Activated T-cell treated with anti-CD3 and anti-CD28 coated beads, Interleukin-2, amount 50 U/mL, for 72 hours (primary cell): ENCODE measurements around the gene GPR63. TPM values are rescaled to one million over a fixed set of nuclear protein-coding genes. Genes with fewer than 3 reads are reported as not detected.

Experiments used
- ATAC-seq, 2 donors: fragments of 150-1000 bp; cut with Tn5 transposase; replicated peaks in 1 of 2; 2 replicates each; pipeline ENCODE4 v1.10.0; 2021; ENCODE audit warnings: moderate library complexity in 2 of 2, mild to moderate bottlenecking in 1 of 2
- DNase-seq, 2 donors: peaks; one replicate each; pipeline ENCODE4 v3.0.0; 2021 to 2022; ENCODE audit warnings: mixed read lengths in 1 of 2
- H3K27ac Mint-ChIP-seq: one replicate; pipeline ENCODE4 v1.8.0; 2022; ENCODE audit warnings: mild to moderate bottlenecking, moderate library complexity, mixed read lengths
- H3K27me3 Mint-ChIP-seq: one replicate; pipeline ENCODE4 v1.8.0; 2022; ENCODE audit warnings: low read depth, mixed read lengths
- H3K36me3 Mint-ChIP-seq, 2 donors: one replicate each; pipeline ENCODE4 v1.8.0; 2022; ENCODE audit warnings: mixed read lengths in 2 of 2, mild to moderate bottlenecking in 1 of 2; ENCODE audit not compliant: insufficient read depth in 2 of 2
- H3K4me1 Mint-ChIP-seq: one replicate; pipeline ENCODE4 v1.8.0; 2022; ENCODE audit warnings: low read depth, mixed read lengths
- H3K4me3 Mint-ChIP-seq, 2 donors: one replicate each; pipeline ENCODE4 v1.8.0; 2022; ENCODE audit warnings: mild to moderate bottlenecking in 2 of 2, mixed read lengths in 2 of 2, moderate library complexity in 2 of 2
- H3K9me3 Mint-ChIP-seq, 2 donors: one replicate each; pipeline ENCODE4 v1.8.0; 2022; ENCODE audit warnings: mixed read lengths in 2 of 2
- total RNA-seq, 2 donors: library from RNA; stranded (reverse); gene quantifications; one replicate each; pipeline ENCODE4 v1.2.3, GENCODE V29; 2022

Gene GPR63
- total RNA-seq, 2 donors from 2014 or later: 1.5 to 1.8 TPM

DNA sequence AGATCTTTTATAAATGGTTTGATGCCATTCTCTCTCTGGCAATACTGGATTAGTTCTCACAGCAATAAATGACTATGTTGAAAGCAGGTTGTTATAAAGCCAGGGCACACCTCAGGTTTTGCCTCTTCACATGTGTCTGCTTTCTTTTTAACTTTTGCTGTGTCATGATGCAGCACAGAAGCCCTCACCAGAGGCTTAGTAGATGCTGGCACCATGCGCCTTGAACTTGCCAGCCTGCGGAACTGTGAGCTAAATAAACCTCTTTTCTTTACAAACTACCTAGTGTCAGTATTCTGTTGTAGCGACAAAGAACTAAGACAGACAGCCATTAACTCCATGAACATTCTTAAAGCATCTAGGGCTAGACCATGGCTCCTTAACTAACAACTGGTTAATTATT lies 15.3 kb upstream of the GPR63 start:
- Mint-ChIP-seq H3K27ac (no peak overlapping the region), H3K4me3 (no peak overlapping the region), H3K9me3 (no peaks in the 10 kb centered on the region), H3K4me1 (no peaks in the 10 kb centered on the region), H3K27me3 (no peaks in the 10 kb centered on the region), H3K36me3 (no peaks in the 10 kb centered on the region)
- no peak for DNase-seq
- no peak for ATAC-seq

DNA sequence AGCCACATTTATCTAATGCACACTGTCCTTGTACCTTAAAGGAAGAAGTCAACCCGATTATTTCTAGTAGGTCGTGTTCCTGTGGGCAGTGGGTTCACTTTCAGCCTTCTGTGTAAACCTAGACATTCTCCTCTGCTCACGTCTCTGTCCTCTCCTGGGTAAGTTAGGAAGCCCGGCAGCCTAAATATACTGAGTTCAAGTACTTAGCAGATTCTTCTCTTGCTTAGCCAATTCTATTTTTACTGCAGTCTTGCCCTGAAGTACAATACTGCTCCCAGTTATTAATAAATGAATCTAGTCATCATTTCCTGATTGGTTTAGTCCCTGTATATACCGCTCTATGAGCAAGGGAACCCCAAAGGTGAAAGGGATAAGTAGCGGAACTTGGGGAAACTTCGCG lies 14.6 kb upstream of the GPR63 start:
- ATAC-seq: no peak
- no peak overlapping the region for H3K4me3 Mint-ChIP-seq
- no peak for DNase-seq
- H3K9me3 Mint-ChIP-seq: peaks cover 0 to 2% of the 10 kb centered on the region in 2 donors
- no peaks in the 10 kb centered on the region for H3K4me1 Mint-ChIP-seq
- H3K27ac Mint-ChIP-seq: no peak overlapping the region
- H3K27me3 Mint-ChIP-seq: no peaks in the 10 kb centered on the region
- H3K36me3 Mint-ChIP-seq: peaks cover 0 to 3% of the 10 kb centered on the region in 2 donors

DNA sequence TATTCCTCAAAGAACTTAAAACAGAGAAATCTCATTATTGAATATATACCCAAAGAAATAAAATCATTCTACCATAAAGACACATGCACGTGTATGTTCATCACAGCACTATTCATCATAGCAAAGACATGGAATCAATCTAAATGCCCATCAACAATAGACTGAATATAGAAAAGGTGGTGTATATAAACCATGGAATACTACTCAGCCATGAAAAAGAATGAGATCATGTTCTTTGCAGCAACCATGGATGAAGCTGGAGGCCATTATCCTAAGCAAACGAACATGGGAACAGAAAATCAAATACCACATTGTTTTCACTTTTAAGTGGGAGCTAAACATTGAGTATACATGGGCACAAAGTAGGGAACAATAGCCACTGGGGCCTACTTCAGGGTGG lies 12.3 kb upstream of the GPR63 start:
- no peak for ATAC-seq
- H3K27me3 Mint-ChIP-seq: no peaks in the 10 kb centered on the region
- DNase-seq: no peak
- H3K4me3 Mint-ChIP-seq: no peak overlapping the region
- H3K36me3 Mint-ChIP-seq: peaks cover 0 to 7% of the 10 kb centered on the region in 2 donors
- H3K4me1 Mint-ChIP-seq: no peaks in the 10 kb centered on the region
- H3K9me3 Mint-ChIP-seq: peaks cover 1 to 11% of the 10 kb centered on the region in 2 donors
- no peak overlapping the region for H3K27ac Mint-ChIP-seq

DNA sequence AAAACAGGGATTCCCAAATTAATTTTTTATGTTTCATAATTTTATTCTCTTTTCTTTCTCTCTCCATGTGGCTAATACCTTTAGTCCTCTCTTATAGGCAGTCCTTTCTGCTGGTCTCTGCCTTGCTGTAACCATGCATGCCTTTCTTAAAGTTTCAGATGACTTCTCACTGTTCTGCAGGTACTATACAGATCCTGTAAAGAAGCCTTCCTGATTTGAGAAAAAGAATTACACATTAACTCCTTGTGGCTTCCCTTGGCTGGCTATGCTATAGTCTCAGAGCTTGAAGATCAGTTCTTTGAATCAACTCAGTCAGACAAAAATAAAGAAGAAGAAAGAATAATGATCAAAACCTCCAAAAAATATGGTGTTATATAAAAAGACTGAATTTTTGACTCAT lies 7.3 kb upstream of the GPR63 start:
- H3K4me3 Mint-ChIP-seq: no peak overlapping the region
- no peak for DNase-seq
- peaks cover 7% of the 10 kb centered on the region for H3K27me3 Mint-ChIP-seq
- H3K36me3 Mint-ChIP-seq: peaks cover 0 to 9% of the 10 kb centered on the region in 2 donors
- ATAC-seq: no peak
- peaks cover 1 to 14% of the 10 kb centered on the region in 2 donors for H3K9me3 Mint-ChIP-seq
- no peaks in the 10 kb centered on the region for H3K4me1 Mint-ChIP-seq
- no peak overlapping the region for H3K27ac Mint-ChIP-seq

DNA sequence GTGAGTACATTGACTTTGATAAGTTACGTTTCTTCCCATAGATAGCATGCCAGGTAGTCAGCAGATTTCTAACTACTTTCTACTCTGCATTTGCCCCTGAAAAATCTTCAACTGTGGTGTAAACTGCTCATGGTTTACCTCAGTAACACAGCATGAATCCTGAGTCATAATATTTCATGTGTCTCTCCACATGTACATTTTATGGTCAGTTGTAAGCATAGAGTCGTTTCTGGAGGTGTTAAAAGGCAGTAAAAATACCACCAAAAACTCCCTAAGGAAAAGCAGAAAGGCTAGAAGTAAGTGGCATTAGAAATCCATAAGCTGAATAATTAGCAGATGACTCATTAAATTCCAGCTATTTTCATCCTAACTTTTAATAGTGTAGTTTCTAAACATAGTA lies 4.1 kb upstream of the GPR63 start:
- Mint-ChIP-seq H3K4me1 (peaks cover 12% of the 10 kb centered on the region), H3K4me3 (no peak overlapping the region), H3K36me3 (peaks cover 0 to 5% of the 10 kb centered on the region in 2 donors), H3K9me3 (peaks cover 1 to 9% of the 10 kb centered on the region in 2 donors), H3K27ac (no peak overlapping the region), H3K27me3 (peaks cover 30% of the 10 kb centered on the region)
- ATAC-seq: no peak
- DNase-seq: no peak

DNA sequence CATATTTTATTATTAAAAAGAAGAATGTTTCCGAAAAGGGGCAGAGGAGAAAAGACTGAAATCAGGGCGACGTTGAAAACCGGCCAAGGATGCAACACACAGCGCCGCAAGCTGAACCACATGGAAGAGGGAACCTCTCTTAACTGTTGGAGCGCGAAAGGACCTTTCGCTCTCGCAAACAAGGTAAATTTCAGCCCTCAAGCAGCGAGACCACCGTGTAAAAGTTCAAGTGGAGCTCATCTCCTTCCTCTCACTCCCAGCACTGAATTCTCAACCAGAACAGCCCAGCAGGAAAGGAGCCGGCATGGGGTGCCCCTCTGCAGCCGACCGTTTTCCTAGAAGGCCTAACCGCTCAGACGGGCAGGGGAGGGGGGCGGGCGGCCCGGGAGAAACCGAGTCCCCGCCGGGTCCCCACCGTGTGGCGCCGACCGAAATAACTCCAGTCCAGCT lies 621 bp downstream of the GPR63 start:
- ATAC-seq (peak; percentile 14 to 24), DNase-seq (peak in 1 of 2 donors; percentile 6)
- no peaks in the 10 kb centered on the region for H3K9me3 Mint-ChIP-seq
- peak overlapping the region; percentile 88 to 93 for H3K4me3 Mint-ChIP-seq
- peaks cover 19% of the 10 kb centered on the region for H3K4me1 Mint-ChIP-seq
- peaks cover 50% of the 10 kb centered on the region for H3K27me3 Mint-ChIP-seq
- H3K27ac Mint-ChIP-seq: no peak overlapping the region
- H3K36me3 Mint-ChIP-seq: no peaks in the 10 kb centered on the region

DNA sequence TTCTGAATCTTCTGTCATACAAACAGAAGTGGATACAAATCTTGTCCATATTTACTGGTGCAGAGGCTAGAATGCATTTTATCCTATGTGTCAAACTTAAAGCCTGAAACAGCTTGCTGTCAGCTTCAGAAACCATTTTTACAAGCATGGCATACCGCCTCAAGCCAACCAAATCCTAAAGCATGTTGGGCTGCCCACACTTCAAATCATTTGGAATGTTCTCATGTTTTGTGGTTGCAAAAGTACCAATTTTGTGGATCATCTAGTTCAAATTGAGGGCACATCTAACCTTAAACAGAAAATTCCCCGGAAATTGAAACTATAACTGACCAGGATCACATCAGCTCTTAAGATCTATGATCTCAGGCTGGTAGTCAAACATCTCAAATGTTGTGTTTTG lies 3.2 kb downstream of the GPR63 start:
- no peak overlapping the region for H3K27ac Mint-ChIP-seq
- no peaks in the 10 kb centered on the region for H3K36me3 Mint-ChIP-seq
- ATAC-seq: no peak
- no peaks in the 10 kb centered on the region for H3K9me3 Mint-ChIP-seq
- no peak for DNase-seq
- no peak overlapping the region for H3K4me3 Mint-ChIP-seq
- peaks cover 19% of the 10 kb centered on the region for H3K4me1 Mint-ChIP-seq
- H3K27me3 Mint-ChIP-seq: peaks cover 43% of the 10 kb centered on the region

DNA sequence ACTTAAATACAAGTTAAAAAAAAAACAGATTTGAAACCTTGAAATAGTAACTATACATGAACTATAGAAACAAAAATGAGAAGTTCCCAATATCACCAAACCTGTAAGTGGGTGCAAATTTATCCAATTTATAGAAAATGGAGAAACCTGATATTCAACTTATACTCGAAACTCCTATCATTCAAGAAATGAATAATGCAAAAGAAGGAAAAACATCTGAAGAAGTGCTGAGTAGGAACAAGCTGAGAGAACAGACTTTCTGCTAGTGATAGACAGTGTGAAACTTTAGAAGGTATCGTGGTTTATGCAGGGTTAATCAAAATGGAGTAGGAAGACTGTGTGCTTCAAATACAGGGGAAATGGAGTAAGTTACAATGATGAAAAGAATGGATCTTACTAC lies 4.5 kb downstream of the GPR63 start:
- H3K27ac Mint-ChIP-seq: no peak overlapping the region
- H3K27me3 Mint-ChIP-seq: peaks cover 30% of the 10 kb centered on the region
- H3K36me3 Mint-ChIP-seq: no peaks in the 10 kb centered on the region
- DNase-seq: no peak
- H3K4me1 Mint-ChIP-seq: peaks cover 10% of the 10 kb centered on the region
- no peak overlapping the region for H3K4me3 Mint-ChIP-seq
- H3K9me3 Mint-ChIP-seq: no peaks in the 10 kb centered on the region
- no peak for ATAC-seq

DNA sequence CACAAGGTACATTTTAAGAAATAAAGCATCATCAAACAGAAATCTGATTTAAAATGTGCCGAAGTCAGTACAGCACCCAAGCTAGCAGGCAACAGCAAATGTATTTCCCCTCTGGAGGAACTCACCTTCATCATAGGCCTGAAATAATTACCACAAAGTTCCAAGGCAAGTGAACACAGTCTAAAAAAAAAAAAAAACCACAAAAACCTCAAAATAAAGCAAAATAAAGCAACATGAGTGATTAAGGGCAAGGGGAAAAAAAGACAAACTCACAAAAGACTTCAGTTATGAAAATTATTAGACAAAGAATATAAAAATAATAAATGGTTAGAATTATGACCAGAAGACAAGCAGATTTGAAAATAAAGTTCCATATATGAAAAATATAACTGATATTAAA lies 10.4 kb downstream of the GPR63 start:
- ATAC-seq (no peak), DNase-seq (no peak)
- Mint-ChIP-seq H3K27ac (no peak overlapping the region), H3K4me1 (no peaks in the 10 kb centered on the region), H3K4me3 (no peak overlapping the region), H3K9me3 (no peaks in the 10 kb centered on the region), H3K36me3 (no peaks in the 10 kb centered on the region), H3K27me3 (peaks cover 4% of the 10 kb centered on the region)

DNA sequence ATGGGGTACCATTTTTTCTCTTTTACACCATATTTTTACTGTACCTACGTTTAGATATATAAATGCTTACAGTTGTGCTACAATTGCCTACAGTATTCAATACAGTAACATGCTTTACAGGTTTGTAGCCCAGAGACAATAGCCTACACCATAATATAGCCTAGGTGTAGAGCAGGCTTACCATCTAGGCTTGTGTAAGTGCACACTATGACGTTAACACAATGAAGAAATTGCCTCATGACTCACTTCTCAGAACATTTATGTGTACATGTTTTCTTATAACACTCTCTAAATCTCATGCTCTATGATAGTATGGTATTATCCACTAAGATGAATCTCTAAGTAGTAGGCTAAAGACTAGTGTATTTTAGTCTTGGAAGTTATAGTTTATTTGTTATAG lies 13.5 kb downstream of the GPR63 start:
- no peak overlapping the region for H3K27ac Mint-ChIP-seq
- H3K36me3 Mint-ChIP-seq: no peaks in the 10 kb centered on the region
- H3K4me1 Mint-ChIP-seq: no peaks in the 10 kb centered on the region
- no peak for ATAC-seq
- peaks cover 11% of the 10 kb centered on the region for H3K27me3 Mint-ChIP-seq
- no peak overlapping the region for H3K4me3 Mint-ChIP-seq
- H3K9me3 Mint-ChIP-seq: peaks cover 0 to 3% of the 10 kb centered on the region in 2 donors
- no peak for DNase-seq

DNA sequence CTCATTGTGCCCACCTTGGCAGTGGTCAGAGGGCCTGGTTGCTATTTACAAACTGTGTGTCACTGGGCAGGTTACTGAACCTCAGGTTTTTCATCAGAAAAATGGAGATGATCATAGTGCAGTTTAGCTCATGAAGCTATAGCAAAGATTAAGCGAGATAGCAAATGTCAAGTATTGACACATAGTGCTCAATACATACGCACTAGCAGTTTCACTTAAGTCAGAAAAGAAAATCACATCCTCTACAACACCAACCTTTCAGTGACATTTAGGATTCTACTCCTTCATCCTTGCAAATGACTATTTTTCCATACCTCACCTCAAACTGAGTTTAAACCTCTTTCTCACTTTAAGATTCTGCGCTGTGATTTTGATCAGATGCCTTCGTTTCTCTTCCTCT lies 16.2 kb downstream of the GPR63 start:
- ATAC-seq: peak in 1 of 2 donors; percentile 37
- DNase-seq: no peak
- no peaks in the 10 kb centered on the region for H3K4me1 Mint-ChIP-seq
- peaks cover 11% of the 10 kb centered on the region for H3K27me3 Mint-ChIP-seq
- peaks cover 0 to 3% of the 10 kb centered on the region in 2 donors for H3K9me3 Mint-ChIP-seq
- H3K4me3 Mint-ChIP-seq: no peak overlapping the region
- no peak overlapping the region for H3K27ac Mint-ChIP-seq
- H3K36me3 Mint-ChIP-seq: no peaks in the 10 kb centered on the region

DNA sequence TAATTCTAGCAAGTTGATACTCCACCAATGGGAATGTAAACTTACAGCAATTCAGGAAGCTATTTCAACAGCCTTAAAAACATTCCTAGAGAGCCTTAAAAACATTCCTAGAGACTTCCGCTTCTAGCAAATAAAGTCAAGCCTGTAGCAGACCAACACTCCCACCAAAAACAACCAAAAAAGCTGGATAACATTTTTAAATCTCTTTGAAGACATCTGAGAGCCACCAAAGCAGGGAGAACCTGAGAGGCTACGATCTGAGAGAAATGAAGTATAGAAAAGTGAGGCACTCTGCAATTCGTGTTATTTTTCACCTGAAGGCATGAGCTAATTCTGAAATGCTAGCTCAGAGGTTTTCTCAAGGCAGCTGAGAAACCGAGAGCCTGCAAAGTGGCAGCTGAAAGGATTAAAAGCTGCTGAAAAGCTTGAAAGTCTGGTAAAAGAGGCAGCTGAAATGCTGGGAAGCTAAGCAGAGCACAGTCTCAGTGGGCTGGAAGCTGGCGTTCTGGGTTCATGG lies 20.9 kb downstream of the GPR63 start:
- H3K36me3 Mint-ChIP-seq: no peaks in the 10 kb centered on the region
- H3K4me3 Mint-ChIP-seq: no peak overlapping the region
- no peak for ATAC-seq
- H3K9me3 Mint-ChIP-seq: no peaks in the 10 kb centered on the region
- no peak for DNase-seq
- H3K27me3 Mint-ChIP-seq: peaks cover 2% of the 10 kb centered on the region
- H3K27ac Mint-ChIP-seq: no peak overlapping the region
- H3K4me1 Mint-ChIP-seq: no peaks in the 10 kb centered on the region

DNA sequence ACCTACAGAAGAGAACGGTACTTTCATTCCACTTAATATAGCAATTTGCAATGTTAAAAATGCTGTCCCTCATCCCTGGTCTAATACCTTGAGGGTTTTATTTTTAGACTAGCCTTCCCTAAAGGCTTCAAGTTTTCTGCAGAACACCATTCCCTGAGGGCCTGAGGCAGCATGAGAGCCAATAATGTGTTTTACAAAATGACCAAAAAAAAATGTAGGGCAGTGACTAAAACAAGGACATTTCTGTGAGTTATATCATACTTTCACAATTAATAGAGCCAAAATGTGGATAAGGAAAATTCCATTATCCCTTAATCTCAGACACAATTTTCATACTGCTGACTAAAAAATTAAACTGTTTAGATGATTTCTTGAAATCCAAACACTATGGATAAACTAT lies 22.7 kb downstream of the GPR63 start:
- Mint-ChIP-seq H3K27ac (no peak overlapping the region), H3K4me1 (no peaks in the 10 kb centered on the region), H3K27me3 (no peaks in the 10 kb centered on the region), H3K9me3 (no peaks in the 10 kb centered on the region), H3K4me3 (no peak overlapping the region), H3K36me3 (no peaks in the 10 kb centered on the region)
- DNase-seq: no peak
- no peak for ATAC-seq

DNA sequence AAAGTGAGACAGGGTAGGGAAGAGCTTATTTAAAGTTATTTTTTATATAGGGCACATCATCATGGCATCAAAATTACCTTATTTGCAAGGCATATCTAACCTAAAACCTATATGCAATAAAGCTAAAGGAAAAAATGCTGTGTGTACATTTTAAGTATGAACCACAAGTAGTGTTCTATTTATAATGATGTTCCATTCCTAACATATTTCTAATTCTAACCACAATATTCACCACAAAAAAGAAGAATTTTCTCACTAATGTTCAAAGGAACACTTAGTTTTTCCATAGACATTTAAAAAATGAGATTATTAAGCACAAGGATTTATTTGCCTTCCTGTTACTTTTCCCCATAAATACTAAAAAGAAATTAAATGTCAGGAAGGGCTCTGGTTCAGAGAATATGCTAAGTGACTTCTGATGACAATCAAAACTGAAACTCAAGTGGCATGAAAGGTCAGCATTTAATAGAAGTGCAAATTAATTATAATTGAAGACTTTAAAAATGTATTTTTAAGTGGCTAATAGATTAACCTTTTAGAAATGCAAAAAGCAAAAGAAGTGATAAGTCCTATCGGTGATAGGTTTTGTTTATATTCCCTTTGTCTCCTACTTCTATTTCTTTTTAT lies 25.1 kb downstream of the GPR63 start:
- H3K4me1 Mint-ChIP-seq: no peaks in the 10 kb centered on the region
- no peak overlapping the region for H3K4me3 Mint-ChIP-seq
- H3K9me3 Mint-ChIP-seq: no peaks in the 10 kb centered on the region
- no peak overlapping the region for H3K27ac Mint-ChIP-seq
- H3K27me3 Mint-ChIP-seq: peaks cover 6% of the 10 kb centered on the region
- no peak for ATAC-seq
- no peak for DNase-seq
- no peaks in the 10 kb centered on the region for H3K36me3 Mint-ChIP-seq
